H1 (cell line): ENCODE data around the gene SURF4. TPM values are rescaled to one million over a fixed set of nuclear protein-coding genes. Genes with fewer than 3 reads are reported as not detected.
A peak's percentile ranks its signal among the peaks of the same experiment; 100 is the strongest.

Source experiments
- CTCF ChIA-PET: fragments of 300-600 bp; sonication (Branson Sonifier 250); formaldehyde crosslinking; loops from one replicate; lab custom pipeline; 2021; ENCODE audit not compliant: partially characterized antibody; lab: Charles Lee
- POLR2A ChIA-PET: fragments of 300-600 bp; sonication (Branson Sonifier 250); formaldehyde crosslinking; loops from one replicate; lab custom pipeline; 2021; ENCODE audit warnings: inconsistent platforms; ENCODE audit not compliant: partially characterized antibody; lab: Charles Lee
- DNase-seq, 2 experiments: peaks; one replicate each; pipeline versions ENCODE4 v3.0.0 to v3.0.0-alpha.2; 2010 to 2022; ENCODE audit warnings: low spot score in 2 of 2, low read depth in 1 of 2, mixed read lengths in 1 of 2
- FAIRE-seq: peaks from 2 replicates; lab custom pipeline; 2011; peaks lifted over from hg19 to GRCh38; lab: Jason Lieb, UNC
- H2AFZ ChIP-seq: 2 replicates; pipeline ENCODE4 v1.8.1; 2012; ENCODE audit warnings: low read length, inconsistent platforms
- H2AK5ac ChIP-seq: 2 replicates; pipeline ENCODE4 v1.6.1; 2013; ENCODE audit warnings: low read depth, low read length
- H2BK120ac ChIP-seq: replicated peaks from 2 replicates; pipeline ENCODE3; 2013; ENCODE audit warnings: low read depth, low read length, inconsistent platforms
- H2BK12ac ChIP-seq: 2 replicates; pipeline ENCODE4 v1.6.1; 2013; ENCODE audit warnings: low read depth, low read length
- H2BK15ac ChIP-seq: 2 replicates; pipeline ENCODE4 v1.6.1; 2013; ENCODE audit warnings: low read length
- H2BK20ac ChIP-seq: 2 replicates; pipeline ENCODE4 v1.6.1; 2013; ENCODE audit warnings: low read length
- H2BK5ac ChIP-seq: 2 replicates; pipeline ENCODE4 v1.6.1; 2013; ENCODE audit warnings: low read depth, low read length
- H3K14ac ChIP-seq: 2 replicates; pipeline ENCODE4 v1.6.1; 2013; ENCODE audit warnings: inconsistent platforms; ENCODE audit not compliant: insufficient read length
- H3K18ac ChIP-seq: 2 replicates; pipeline ENCODE4 v1.6.1; 2013; ENCODE audit warnings: low read length; ENCODE audit errors: extremely low read depth
- H3K23ac ChIP-seq: 2 replicates; pipeline ENCODE4 v1.6.1; 2013; ENCODE audit warnings: inconsistent platforms; ENCODE audit not compliant: insufficient read length
- H3K23me2 ChIP-seq: 2 replicates; pipeline ENCODE4 v1.6.1; 2013; ENCODE audit warnings: low read depth, low read length
- H3K27ac ChIP-seq: 2 replicates; pipeline ENCODE4 v1.6.1; 2011; ENCODE audit warnings: low read depth, low read length, inconsistent platforms
- H3K27me3 ChIP-seq, 4 experiments: replicated peaks in 1 of 4; 1 replicate in 1 of 4; 2 replicates in 3 of 4; pipeline versions ENCODE4 v1.6.1 to v1.8.1; 2011 to 2013; ENCODE audit warnings: low read length in 3 of 4, mild to moderate bottlenecking in 3 of 4, inconsistent platforms in 2 of 4, mixed read lengths in 2 of 4, moderate library complexity in 1 of 4; ENCODE audit not compliant: control insufficient read depth in 3 of 4, insufficient read depth in 3 of 4; ENCODE audit errors: extremely low read depth in 1 of 4
- H3K36me3 ChIP-seq, 4 experiments: 2 replicates each; pipeline versions ENCODE4 v1.6.1 to v1.8.1; 2011 to 2013; ENCODE audit warnings: mild to moderate bottlenecking in 4 of 4, low read length in 3 of 4, moderate library complexity in 2 of 4, control low read depth in 1 of 4, inconsistent platforms in 1 of 4; ENCODE audit not compliant: insufficient read depth in 4 of 4, control insufficient read depth in 2 of 4
- H3K4ac ChIP-seq: replicated peaks from 2 replicates; pipeline ENCODE3; 2013; ENCODE audit warnings: low read length, low read depth, mixed read lengths, inconsistent platforms; ENCODE audit not compliant: insufficient read length
- H3K4me1 ChIP-seq, 4 experiments: replicated peaks in 1 of 4; 1 replicate in 1 of 4; 2 replicates in 3 of 4; pipeline versions ENCODE4 v1.6.1 to v1.8.1; 2011 to 2013; ENCODE audit warnings: low read length in 3 of 4, inconsistent platforms in 2 of 4, mixed read lengths in 1 of 4; ENCODE audit not compliant: insufficient read depth in 4 of 4, control insufficient read depth in 3 of 4
- H3K4me2 ChIP-seq, 2 experiments: 2 replicates each; pipeline versions ENCODE4 v1.6.1 to v1.8.1; 2011 to 2013; ENCODE audit warnings: low read depth in 2 of 2, low read length in 2 of 2, control low read depth in 1 of 2, inconsistent platforms in 1 of 2, mild to moderate bottlenecking in 1 of 2; ENCODE audit not compliant: insufficient read depth in 1 of 2
- H3K4me3 ChIP-seq, 4 experiments: fragments of 200-600, 300-600 bp in 1 of 4; sonication (generic), shearing (Covaris generic), sonication (Bioruptor Twin) in 1 of 4; 2 replicates each; pipeline versions ENCODE4 v1.5.1 to v1.8.1; 2011 to 2016; ENCODE audit warnings: low read length in 4 of 4, low read depth in 3 of 4, control low read depth in 2 of 4, inconsistent platforms in 2 of 4, mild to moderate bottlenecking in 2 of 4, mixed read lengths in 1 of 4, moderate library complexity in 1 of 4; ENCODE audit not compliant: insufficient read depth in 2 of 4; ENCODE audit errors: extremely low read depth in 1 of 4
- H3K56ac ChIP-seq: replicated peaks from 2 replicates; pipeline ENCODE3; 2013; ENCODE audit warnings: low read depth, mild to moderate bottlenecking, mixed read lengths, low read length, inconsistent platforms; ENCODE audit not compliant: insufficient read length
- H3K79me1 ChIP-seq: 2 replicates; pipeline ENCODE4 v1.6.1; 2013; ENCODE audit warnings: low read depth, low read length, control low read depth
- H3K79me2 ChIP-seq, 2 experiments: 2 replicates each; pipeline versions ENCODE4 v1.6.1 to v1.8.1; 2012 to 2013; ENCODE audit warnings: low read length in 2 of 2, mild to moderate bottlenecking in 2 of 2, inconsistent platforms in 1 of 2; ENCODE audit not compliant: insufficient read depth in 2 of 2, control insufficient read depth in 1 of 2
- H3K9ac ChIP-seq, 4 experiments: replicated peaks in 1 of 4; 1 replicate in 1 of 4; 2 replicates in 3 of 4; pipeline versions ENCODE4 v1.6.1 to v1.8.1; 2011 to 2013; ENCODE audit warnings: low read depth in 3 of 4, low read length in 3 of 4, control low read depth in 2 of 4, mild to moderate bottlenecking in 2 of 4, moderate library complexity in 2 of 4, inconsistent platforms in 1 of 4; ENCODE audit errors: extremely low read depth in 1 of 4
- H3K9me3 ChIP-seq, 2 experiments: 2 replicates each; pipeline versions ENCODE4 v1.6.1 to v1.8.1; 2012 to 2013; ENCODE audit warnings: mild to moderate bottlenecking in 2 of 2, moderate library complexity in 2 of 2, control low read depth in 1 of 2, inconsistent platforms in 1 of 2, low read depth in 1 of 2, low read length in 1 of 2, mixed read lengths in 1 of 2; ENCODE audit not compliant: insufficient read depth in 2 of 2
- H4K20me1 ChIP-seq, 2 experiments: replicated peaks in 1 of 2; 2 replicates each; pipeline versions ENCODE3 to v1.8.1; 2011 to 2013; ENCODE audit warnings: inconsistent platforms in 2 of 2, low read length in 2 of 2, mild to moderate bottlenecking in 1 of 2; ENCODE audit not compliant: insufficient read depth in 2 of 2, control insufficient read depth in 1 of 2
- H4K5ac ChIP-seq: 2 replicates; pipeline ENCODE4 v1.6.1; 2013; ENCODE audit warnings: low read length, low read depth, mixed read lengths, inconsistent platforms; ENCODE audit not compliant: insufficient read length
- H4K8ac ChIP-seq: 2 replicates; pipeline ENCODE4 v1.8.0; 2013; ENCODE audit warnings: mild to moderate bottlenecking, moderate library complexity, low read length, inconsistent platforms; ENCODE audit not compliant: insufficient read depth; ENCODE audit errors: extremely low read depth
- H4K91ac ChIP-seq: replicated peaks from 2 replicates; pipeline ENCODE3; 2013; ENCODE audit warnings: low read length, mixed read lengths, inconsistent platforms; ENCODE audit not compliant: insufficient read length
- KDM5A ChIP-seq: fragments of 200-600 bp; IDR thresholded peaks from 2 replicates; pipeline ENCODE4 v1.7.1; 2012; ENCODE audit warnings: mild to moderate bottlenecking, low read length, inconsistent platforms, mixed read lengths
- MAFK ChIP-seq: IDR thresholded peaks from 2 replicates; pipeline ENCODE4 v1.6.1; 2012; ENCODE audit warnings: low read depth, mild to moderate bottlenecking, improper control_type of control experiment, low read length
- RAD21 ChIP-seq, 2 experiments: IDR thresholded peaks in 1 of 2; conservative IDR thresholded peaks in 1 of 2; 2 replicates each; pipeline ENCODE4 v1.6.1; 2011; ENCODE audit warnings: low read depth in 2 of 2, low read length in 2 of 2, improper control_type of control experiment in 1 of 2, inconsistent platforms in 1 of 2, mild to moderate bottlenecking in 1 of 2, moderate library complexity in 1 of 2
- SIN3A ChIP-seq, 2 experiments: IDR thresholded peaks in 1 of 2; conservative IDR thresholded peaks in 1 of 2; 2 replicates each; pipeline ENCODE4 v1.6.1; 2011 to 2012; ENCODE audit warnings: low read length in 2 of 2, improper control_type of control experiment in 1 of 2, low read depth in 1 of 2, mild to moderate bottlenecking in 1 of 2
- SIRT6 ChIP-seq: IDR thresholded peaks from one replicate; pipeline ENCODE4 v1.7.1; 2012; ENCODE audit warnings: low read length, inconsistent platforms
- TAF7 ChIP-seq: optimal IDR thresholded peaks from 2 replicates; pipeline ENCODE3; 2011; ENCODE audit warnings: low read depth, mild to moderate bottlenecking, inconsistent platforms, low read length, moderate library complexity, borderline replicate concordance
- TBP ChIP-seq: IDR thresholded peaks from 2 replicates; pipeline ENCODE4 v1.6.1; 2011; ENCODE audit warnings: low read depth, low read length, improper control_type of control experiment
- WGBS, 2 experiments: shearing (Covaris generic) in 1 of 2; methylation state at CpG; one replicate each; pipeline versions ENCODE4 v1.1.6 to v1.1.7; 2013 to 2015; ENCODE audit warnings: low lambda C conversion rate in 2 of 2, mixed read lengths in 2 of 2, inconsistent platforms in 1 of 2, low coverage in 1 of 2, missing lambda C conversion rate in 1 of 2; ENCODE audit not compliant: insufficient replicate concordance in 2 of 2, insufficient coverage in 1 of 2, insufficient read length in 1 of 2; ENCODE audit errors: extremely low coverage in 1 of 2, missing lambda C conversion rate in 1 of 2; 5-methylcytosine and 5-hydroxymethylcytosine counted together
- polyA plus RNA-seq, 7 experiments: library from polyadenylated mRNA; depleted of rRNA in 3 of 7; stranded (reverse) in 5 of 7; unstranded in 2 of 7; fragments of >200 nt in 5 of 7; fragments of 200-250 nt in 2 of 7; gene quantifications; 1 replicate in 5 of 7; 2 replicates in 1 of 7; 4 replicates in 1 of 7; pipeline versions ENCODE4 v1.2.1 to v1.2.3, GENCODE V29; 2011 to 2013; ENCODE audit warnings: missing spikeins in 2 of 7, mixed read lengths in 2 of 7
- total RNA-seq: library from RNA; stranded (reverse); fragmentation: NEBNext Ultra II Directional; extraction: Animal tissue kit (Norgen Biotek cat#: 25700); gene quantifications from 2 replicates; pipeline ENCODE4 v1.2.1, GENCODE V29; 2021

Gene SURF4
- total and polyA plus RNA-seq, 2 of the 8 experiments (the other 6 are each of a cell fraction or from before 2014, with no cell fraction given) = 176 to 182 TPM

DNA sequence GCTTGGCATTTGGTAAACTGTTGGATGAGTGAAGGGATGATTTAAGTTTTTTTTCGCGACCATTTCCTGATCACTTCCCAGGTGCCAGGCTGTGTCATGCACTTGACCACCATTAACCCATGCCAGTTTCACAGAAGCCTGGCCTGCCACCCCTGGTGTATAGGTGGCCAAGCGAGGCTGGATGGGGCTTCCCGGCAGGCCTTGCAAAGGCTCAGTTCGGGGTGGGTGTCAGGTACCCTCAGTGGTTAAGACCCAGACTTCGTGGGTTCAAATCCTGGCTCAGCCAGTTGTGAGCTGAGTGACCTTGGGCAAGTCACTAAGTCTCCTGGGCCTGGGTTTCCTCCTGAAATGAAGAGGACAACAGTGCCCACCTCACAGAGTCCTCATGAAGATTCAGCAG is 30.3 kb downstream of the SURF4 start:
- WGBS, 2 experiments = 91% methylated on average over 6 of the region's 6 CpGs; no CpG with 5 or more reads in 1 of the 2 experiments
- H3K27me3 ChIP-seq = no peaks in the 10 kb centered on the region
- H2AFZ ChIP-seq = no peak overlapping the region
- ChIA-PET CTCF (interaction anchor here (1.2 to 3.3 kb wide), 4 partner anchors 11 to 141 kb away, joined by 3 to 22 read pairs (median 4); partner anchors contain the start of genes SURF1 and SURF2), POLR2A (interaction anchor here (1.3 to 16.1 kb wide), 5 partner anchors 9 to 74 kb away, joined by 3 to 461 read pairs (median 120); partner anchors contain the start of genes MED22, RPL7A, STKLD1 and SURF1)
- H2BK120ac ChIP-seq = no peak overlapping the region
- H3K14ac ChIP-seq = no peak overlapping the region
- H2BK15ac ChIP-seq = no peak overlapping the region
- no peak for TF ChIP-seq SIN3A (conservative IDR thresholded peaks at IDR 0.05 in 1 of 2, IDR thresholded peaks at IDR 0.05 in 1 of 2; ENCODE audit: low read depth in 1 of 2, low read length in 2 of 2)
- no peak for TF ChIP-seq RAD21 (IDR thresholded peaks at IDR 0.05 in 1 of 2, conservative IDR thresholded peaks at IDR 0.05 in 1 of 2; ENCODE audit: low read depth in 2 of 2, low read length in 2 of 2)
- TF ChIP-seq KDM5A = no peak
- no peak for TF ChIP-seq SIRT6
- TF ChIP-seq TBP = no peak
- TF ChIP-seq TAF7 = no peak
- TF ChIP-seq MAFK = no peak
- no peaks in the 10 kb centered on the region for H3K9me3 ChIP-seq
- H3K27ac ChIP-seq = no peak overlapping the region
- H3K4me2 ChIP-seq = no peak overlapping the region; a peak in 1 of 4 replicates
- H3K4me1 ChIP-seq = peaks cover 0 to 10% (median 7%) of the 10 kb centered on the region in 4 experiments; a peak in 6 of 7 replicates
- H3K23me2 ChIP-seq = peaks cover 9% of the 10 kb centered on the region; the same call in 1 of the 2 replicates
- H3K18ac ChIP-seq = no peak overlapping the region
- no peak overlapping the region for H2AK5ac ChIP-seq
- H4K20me1 ChIP-seq = peaks cover 14 to 34% of the 10 kb centered on the region in 2 experiments
- DNase-seq (no peak), FAIRE-seq (no peak)
- no peak overlapping the region for H2BK5ac ChIP-seq
- peaks cover 35 to 71% (median 60%) of the 10 kb centered on the region in 4 experiments for H3K36me3 ChIP-seq
- no peak overlapping the region for H3K9ac ChIP-seq
- H3K79me2 ChIP-seq = peaks cover 9 to 39% of the 10 kb centered on the region in 2 experiments
- no peak overlapping the region for H3K4me3 ChIP-seq
- no peak overlapping the region for H3K4ac ChIP-seq
- H2BK12ac ChIP-seq = no peak overlapping the region
- H4K8ac ChIP-seq = peak overlapping the region; percentile 45; the same call in 1 of the 2 replicates
- peaks cover 17% of the 10 kb centered on the region for H3K79me1 ChIP-seq
- H4K91ac ChIP-seq = no peak overlapping the region
- no peak overlapping the region for H4K5ac ChIP-seq
- no peak overlapping the region for H3K56ac ChIP-seq
- H2BK20ac ChIP-seq = no peak overlapping the region
- H3K23ac ChIP-seq = no peak overlapping the region
